Endothelial cell of umbilical vein (primary cell): Measurements from ENCODE around the gene KRTAP10-2.

Source experiments
- POLR2A ChIP-seq: IDR thresholded peaks from 2 replicates; pipeline ENCODE4 v1.6.1; 2012; ENCODE audit warnings: low read depth, mild to moderate bottlenecking, control low read depth, low read length
- TF ChIP-seq, protein P1 (sequence below), 2 donors: IDR thresholded peaks; 1 replicate in 1 of 2; 2 replicates in 1 of 2; pipeline ENCODE4 v1.5.1; 2011; ENCODE audit warnings: low read length in 2 of 2, mild to moderate bottlenecking in 2 of 2, moderate library complexity in 2 of 2, control low read depth in 1 of 2, inconsistent platforms in 1 of 2, low read depth in 1 of 2; ENCODE audit not compliant: insufficient read depth in 1 of 2; ENCODE audit errors: extremely low read depth in 1 of 2

DNA sequence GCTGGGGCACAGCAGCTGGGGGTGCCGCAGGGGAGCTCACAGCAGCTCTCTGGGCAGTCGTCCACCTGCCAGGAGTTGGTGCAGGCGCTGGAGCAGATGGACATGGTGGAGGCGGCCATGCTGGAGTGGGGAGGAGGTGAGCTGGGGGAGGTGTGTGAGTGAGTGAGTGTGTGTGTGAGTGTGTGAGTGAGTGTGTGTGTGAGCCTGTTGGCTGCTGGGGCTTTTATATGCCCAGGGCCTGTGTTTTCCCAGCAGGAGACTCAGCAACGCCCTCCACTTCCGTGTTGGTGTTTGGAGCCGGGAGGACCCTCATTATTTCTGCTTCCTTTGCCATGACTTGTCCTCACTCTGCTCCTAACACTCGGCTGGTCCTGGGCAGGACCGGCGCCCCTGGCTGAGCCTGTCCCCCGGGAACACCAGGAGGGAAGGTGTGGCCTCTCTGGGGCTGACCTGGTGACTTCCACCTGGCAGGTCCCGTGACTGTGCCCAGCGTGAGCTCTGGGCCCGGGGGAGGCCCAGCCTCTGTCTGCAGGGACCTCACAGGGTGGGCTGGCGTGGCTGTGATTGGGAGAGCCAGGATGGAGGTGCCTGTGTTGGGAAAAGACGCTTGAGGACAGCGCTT is at the start of gene KRTAP10-2:
- TF ChIP-seq, protein P1, sequence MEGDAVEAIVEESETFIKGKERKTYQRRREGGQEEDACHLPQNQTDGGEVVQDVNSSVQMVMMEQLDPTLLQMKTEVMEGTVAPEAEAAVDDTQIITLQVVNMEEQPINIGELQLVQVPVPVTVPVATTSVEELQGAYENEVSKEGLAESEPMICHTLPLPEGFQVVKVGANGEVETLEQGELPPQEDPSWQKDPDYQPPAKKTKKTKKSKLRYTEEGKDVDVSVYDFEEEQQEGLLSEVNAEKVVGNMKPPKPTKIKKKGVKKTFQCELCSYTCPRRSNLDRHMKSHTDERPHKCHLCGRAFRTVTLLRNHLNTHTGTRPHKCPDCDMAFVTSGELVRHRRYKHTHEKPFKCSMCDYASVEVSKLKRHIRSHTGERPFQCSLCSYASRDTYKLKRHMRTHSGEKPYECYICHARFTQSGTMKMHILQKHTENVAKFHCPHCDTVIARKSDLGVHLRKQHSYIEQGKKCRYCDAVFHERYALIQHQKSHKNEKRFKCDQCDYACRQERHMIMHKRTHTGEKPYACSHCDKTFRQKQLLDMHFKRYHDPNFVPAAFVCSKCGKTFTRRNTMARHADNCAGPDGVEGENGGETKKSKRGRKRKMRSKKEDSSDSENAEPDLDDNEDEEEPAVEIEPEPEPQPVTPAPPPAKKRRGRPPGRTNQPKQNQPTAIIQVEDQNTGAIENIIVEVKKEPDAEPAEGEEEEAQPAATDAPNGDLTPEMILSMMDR (IDR thresholded peaks at IDR 0.05; ENCODE audit: extremely low read depth in 1 of 2, insufficient read depth in 1 of 2, low read depth in 1 of 2, low read length in 2 of 2), result no peak
- no peak for TF ChIP-seq POLR2A
